Measurements from ENCODE around the gene PPP1R14C.

PPP1R14C gene

DNA sequence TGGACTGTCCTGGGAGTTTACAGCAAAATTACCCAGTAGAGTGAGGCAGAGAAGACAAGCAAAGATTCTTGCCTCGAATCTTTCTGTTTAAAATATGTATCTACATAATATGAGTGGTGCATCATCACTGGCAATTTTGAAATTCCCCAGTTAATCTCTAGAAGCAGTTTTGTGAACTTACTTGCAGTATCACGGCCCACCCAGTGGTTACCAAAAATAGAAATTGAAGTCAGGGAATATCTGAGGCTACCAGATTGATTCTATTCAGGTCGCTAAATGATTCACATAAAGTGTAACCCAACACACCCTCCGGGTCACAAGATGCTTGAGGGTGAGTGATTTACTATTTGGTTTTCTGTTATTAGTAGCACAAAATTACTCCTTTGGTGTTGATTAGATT, 111.9 kb downstream of the PPP1R14C start:
- ATAC-seq = no peak
- TF ChIP-seq TCF4 (CRISPR knock-in tag; IDR thresholded peaks at IDR 0.05; ENCODE audit: borderline replicate concordance) = no peak
- TF ChIP-seq, protein P1, sequence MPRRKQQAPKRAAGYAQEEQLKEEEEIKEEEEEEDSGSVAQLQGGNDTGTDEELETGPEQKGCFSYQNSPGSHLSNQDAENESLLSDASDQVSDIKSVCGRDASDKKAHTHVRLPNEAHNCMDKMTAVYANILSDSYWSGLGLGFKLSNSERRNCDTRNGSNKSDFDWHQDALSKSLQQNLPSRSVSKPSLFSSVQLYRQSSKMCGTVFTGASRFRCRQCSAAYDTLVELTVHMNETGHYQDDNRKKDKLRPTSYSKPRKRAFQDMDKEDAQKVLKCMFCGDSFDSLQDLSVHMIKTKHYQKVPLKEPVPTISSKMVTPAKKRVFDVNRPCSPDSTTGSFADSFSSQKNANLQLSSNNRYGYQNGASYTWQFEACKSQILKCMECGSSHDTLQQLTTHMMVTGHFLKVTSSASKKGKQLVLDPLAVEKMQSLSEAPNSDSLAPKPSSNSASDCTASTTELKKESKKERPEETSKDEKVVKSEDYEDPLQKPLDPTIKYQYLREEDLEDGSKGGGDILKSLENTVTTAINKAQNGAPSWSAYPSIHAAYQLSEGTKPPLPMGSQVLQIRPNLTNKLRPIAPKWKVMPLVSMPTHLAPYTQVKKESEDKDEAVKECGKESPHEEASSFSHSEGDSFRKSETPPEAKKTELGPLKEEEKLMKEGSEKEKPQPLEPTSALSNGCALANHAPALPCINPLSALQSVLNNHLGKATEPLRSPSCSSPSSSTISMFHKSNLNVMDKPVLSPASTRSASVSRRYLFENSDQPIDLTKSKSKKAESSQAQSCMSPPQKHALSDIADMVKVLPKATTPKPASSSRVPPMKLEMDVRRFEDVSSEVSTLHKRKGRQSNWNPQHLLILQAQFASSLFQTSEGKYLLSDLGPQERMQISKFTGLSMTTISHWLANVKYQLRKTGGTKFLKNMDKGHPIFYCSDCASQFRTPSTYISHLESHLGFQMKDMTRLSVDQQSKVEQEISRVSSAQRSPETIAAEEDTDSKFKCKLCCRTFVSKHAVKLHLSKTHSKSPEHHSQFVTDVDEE (CRISPR knock-in tag; IDR thresholded peaks at IDR 0.05) = no peak
- no peak for TF ChIP-seq ISL1 (CRISPR knock-in tag; IDR thresholded peaks at IDR 0.05)
- no peak for TF ChIP-seq BACH2 (CRISPR knock-in tag; IDR thresholded peaks at IDR 0.05; ENCODE audit: borderline replicate concordance)
- no peak for TF ChIP-seq CSDC2 (CRISPR knock-in tag; IDR thresholded peaks at IDR 0.05)
- TF ChIP-seq ZFP30 (CRISPR knock-in tag; IDR thresholded peaks at IDR 0.05) = no peak
- TF ChIP-seq, protein P2, sequence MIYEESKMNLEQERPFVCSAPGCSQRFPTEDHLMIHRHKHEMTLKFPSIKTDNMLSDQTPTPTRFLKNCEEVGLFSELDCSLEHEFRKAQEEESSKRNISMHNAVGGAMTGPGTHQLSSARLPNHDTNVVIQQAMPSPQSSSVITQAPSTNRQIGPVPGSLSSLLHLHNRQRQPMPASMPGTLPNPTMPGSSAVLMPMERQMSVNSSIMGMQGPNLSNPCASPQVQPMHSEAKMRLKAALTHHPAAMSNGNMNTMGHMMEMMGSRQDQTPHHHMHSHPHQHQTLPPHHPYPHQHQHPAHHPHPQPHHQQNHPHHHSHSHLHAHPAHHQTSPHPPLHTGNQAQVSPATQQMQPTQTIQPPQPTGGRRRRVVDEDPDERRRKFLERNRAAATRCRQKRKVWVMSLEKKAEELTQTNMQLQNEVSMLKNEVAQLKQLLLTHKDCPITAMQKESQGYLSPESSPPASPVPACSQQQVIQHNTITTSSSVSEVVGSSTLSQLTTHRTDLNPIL (CRISPR knock-in tag; IDR thresholded peaks at IDR 0.05; ENCODE audit: low read depth) = no peak
- TF ChIP-seq ZNF565 (CRISPR knock-in tag; conservative IDR thresholded peaks at IDR 0.05; ENCODE audit: low read depth) = no peak

DNA sequence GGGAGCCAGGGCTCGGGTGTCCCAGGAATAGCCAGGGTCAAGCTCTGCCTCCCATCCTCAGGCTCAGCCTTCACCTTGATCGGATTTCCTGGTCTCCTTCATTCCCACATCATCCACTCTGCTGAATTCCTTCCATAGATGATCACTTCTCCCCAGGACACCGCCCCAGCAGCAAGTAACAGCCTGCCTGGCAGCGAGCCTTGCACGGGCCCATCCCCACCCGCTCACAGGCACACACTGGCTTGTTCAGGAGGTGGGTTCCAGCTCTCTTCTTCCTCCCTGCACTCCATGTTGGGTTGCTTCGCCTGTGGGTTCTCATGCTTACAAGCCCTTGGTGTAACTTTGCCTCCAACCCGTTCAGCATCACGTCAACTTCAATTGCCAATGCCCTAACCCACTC, 113.0 kb downstream of the PPP1R14C start:
- no peak for TF ChIP-seq ISL1 (CRISPR knock-in tag; IDR thresholded peaks at IDR 0.05)
- TF ChIP-seq OSR1 (CRISPR knock-in tag; IDR thresholded peaks at IDR 0.05) = no peak
- TF ChIP-seq, protein P3, sequence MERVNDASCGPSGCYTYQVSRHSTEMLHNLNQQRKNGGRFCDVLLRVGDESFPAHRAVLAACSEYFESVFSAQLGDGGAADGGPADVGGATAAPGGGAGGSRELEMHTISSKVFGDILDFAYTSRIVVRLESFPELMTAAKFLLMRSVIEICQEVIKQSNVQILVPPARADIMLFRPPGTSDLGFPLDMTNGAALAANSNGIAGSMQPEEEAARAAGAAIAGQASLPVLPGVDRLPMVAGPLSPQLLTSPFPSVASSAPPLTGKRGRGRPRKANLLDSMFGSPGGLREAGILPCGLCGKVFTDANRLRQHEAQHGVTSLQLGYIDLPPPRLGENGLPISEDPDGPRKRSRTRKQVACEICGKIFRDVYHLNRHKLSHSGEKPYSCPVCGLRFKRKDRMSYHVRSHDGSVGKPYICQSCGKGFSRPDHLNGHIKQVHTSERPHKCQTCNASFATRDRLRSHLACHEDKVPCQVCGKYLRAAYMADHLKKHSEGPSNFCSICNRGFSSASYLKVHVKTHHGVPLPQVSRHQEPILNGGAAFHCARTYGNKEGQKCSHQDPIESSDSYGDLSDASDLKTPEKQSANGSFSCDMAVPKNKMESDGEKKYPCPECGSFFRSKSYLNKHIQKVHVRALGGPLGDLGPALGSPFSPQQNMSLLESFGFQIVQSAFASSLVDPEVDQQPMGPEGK (CRISPR knock-in tag; IDR thresholded peaks at IDR 0.05; ENCODE audit: borderline replicate concordance) = no peak
- TF ChIP-seq, protein P2 (CRISPR knock-in tag; IDR thresholded peaks at IDR 0.05; ENCODE audit: low read depth) = no peak
- TF ChIP-seq ZFP3 (CRISPR knock-in tag; IDR thresholded peaks at IDR 0.05) = no peak
- no peak for TF ChIP-seq ESRRG (CRISPR knock-in tag; IDR thresholded peaks at IDR 0.05)
- no peak for TF ChIP-seq RARB (CRISPR knock-in tag; IDR thresholded peaks at IDR 0.05)
- TF ChIP-seq, protein P1 (CRISPR knock-in tag; IDR thresholded peaks at IDR 0.05) = no peak
- TF ChIP-seq ZNF8 (CRISPR knock-in tag; IDR thresholded peaks at IDR 0.05) = no peak
- no peak for TF ChIP-seq ZFP30 (CRISPR knock-in tag; IDR thresholded peaks at IDR 0.05)
- no peak for TF ChIP-seq ZNF70 (CRISPR knock-in tag; IDR thresholded peaks at IDR 0.05)
- TF ChIP-seq ZNF565 (CRISPR knock-in tag; conservative IDR thresholded peaks at IDR 0.05; ENCODE audit: low read depth) = no peak
- no peak for TF ChIP-seq CSDC2 (CRISPR knock-in tag; IDR thresholded peaks at IDR 0.05)
- no peak for TF ChIP-seq TOX (CRISPR knock-in tag; IDR thresholded peaks at IDR 0.05; ENCODE audit: borderline replicate concordance)
- TF ChIP-seq GLIS3 (CRISPR knock-in tag; IDR thresholded peaks at IDR 0.05) = no peak
- TF ChIP-seq SNAI2 (CRISPR knock-in tag; IDR thresholded peaks at IDR 0.05) = no peak
- no peak for TF ChIP-seq BACH2 (CRISPR knock-in tag; IDR thresholded peaks at IDR 0.05; ENCODE audit: borderline replicate concordance)
- TF ChIP-seq PPARA (CRISPR knock-in tag; IDR thresholded peaks at IDR 0.05; ENCODE audit: borderline replicate concordance) = no peak
- TF ChIP-seq, protein P4, sequence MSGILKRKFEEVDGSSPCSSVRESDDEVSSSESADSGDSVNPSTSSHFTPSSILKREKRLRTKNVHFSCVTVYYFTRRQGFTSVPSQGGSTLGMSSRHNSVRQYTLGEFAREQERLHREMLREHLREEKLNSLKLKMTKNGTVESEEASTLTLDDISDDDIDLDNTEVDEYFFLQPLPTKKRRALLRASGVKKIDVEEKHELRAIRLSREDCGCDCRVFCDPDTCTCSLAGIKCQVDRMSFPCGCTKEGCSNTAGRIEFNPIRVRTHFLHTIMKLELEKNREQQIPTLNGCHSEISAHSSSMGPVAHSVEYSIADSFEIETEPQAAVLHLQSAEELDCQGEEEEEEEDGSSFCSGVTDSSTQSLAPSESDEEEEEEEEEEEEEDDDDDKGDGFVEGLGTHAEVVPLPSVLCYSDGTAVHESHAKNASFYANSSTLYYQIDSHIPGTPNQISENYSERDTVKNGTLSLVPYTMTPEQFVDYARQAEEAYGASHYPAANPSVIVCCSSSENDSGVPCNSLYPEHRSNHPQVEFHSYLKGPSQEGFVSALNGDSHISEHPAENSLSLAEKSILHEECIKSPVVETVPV (CRISPR knock-in tag; IDR thresholded peaks at IDR 0.05) = no peak
- no peak for TF ChIP-seq ARNTL (CRISPR knock-in tag; IDR thresholded peaks at IDR 0.05; ENCODE audit: borderline replicate concordance, low read depth)
- no peak for ATAC-seq
